Testis (tissue), 2 donors: ENCODE results near the gene IGSF22.

Source experiments
- CTCF ChIP-seq, 3 experiments: fragments of 450-650 bp in 2 of 3; fragments of 200-600 bp in 1 of 3; sonication (generic) in 1 of 3; IDR thresholded peaks; one replicate each; pipeline ENCODE4 v1.5.1; 2016 to 2019; ENCODE audit warnings: antibody characterized with exemption in 3 of 3, mild to moderate bottlenecking in 2 of 3, moderate library complexity in 1 of 3
- POLR2A ChIP-seq: fragments of 450-650 bp; IDR thresholded peaks from one replicate; pipeline ENCODE4 v1.6.1; 2017; ENCODE audit warnings: antibody characterized with exemption, mild to moderate bottlenecking, moderate library complexity

GRCh38 chr11:18771266-18772035, 45.5 kb upstream of the IGSF22 start:
- TF ChIP-seq POLR2A (no peak), CTCF (IDR thresholded peaks at IDR 0.05) (no peak)
